HL-60 (cell line): ENCODE data around the gene NUP98.
"Not testable (repeated sequence)": the region's sequence is repeated elsewhere in the genome, so short reads cannot be mapped to it uniquely, and the experiment has no call there.

Experiments used
- DNase-seq, 2 experiments: peaks; one replicate each; pipeline ENCODE4 v3.0.0-alpha.2; 2010 to 2020; ENCODE audit warnings: low read depth in 1 of 2, low spot score in 1 of 2
- H3K27ac ChIP-seq: fragments of 250-450 bp; sonication (Bioruptor Pico); replicated peaks from 2 replicates; pipeline ENCODE4 v1.5.1; 2020; ENCODE audit warnings: mild to moderate bottlenecking, moderate library complexity
- H3K27me3 ChIP-seq: fragments of 250-450 bp; sonication (Bioruptor Pico); 2 replicates; pipeline ENCODE4 v1.5.1; 2021; ENCODE audit warnings: mild to moderate bottlenecking, moderate library complexity; ENCODE audit not compliant: insufficient read depth, poor library complexity, severe bottlenecking
- H3K4me3 ChIP-seq: replicated peaks from 2 replicates; pipeline ENCODE4 v1.5.1; 2011; ENCODE audit warnings: mild to moderate bottlenecking, control low read depth, low read length; ENCODE audit not compliant: insufficient read depth
- GABPA ChIP-seq: IDR thresholded peaks from 2 replicates; pipeline ENCODE4 v1.6.1; 2012; ENCODE audit warnings: low read depth
- POLR2AphosphoS5 ChIP-seq: IDR thresholded peaks from 2 replicates; pipeline ENCODE4 v1.6.1; 2012; ENCODE audit warnings: low read depth
- SPI1 ChIP-seq: IDR thresholded peaks from 2 replicates; pipeline ENCODE4 v1.6.1; 2012; ENCODE audit warnings: low read depth, mild to moderate bottlenecking, borderline replicate concordance
- TF ChIP-seq, protein P1 (sequence below): IDR thresholded peaks from 2 replicates; pipeline ENCODE4 v1.6.1; 2012; ENCODE audit warnings: low read depth; ENCODE audit not compliant: insufficient replicate concordance
- TF ChIP-seq, protein P2 (sequence below): IDR thresholded peaks from one replicate; pipeline ENCODE4 v1.5.1; 2011; ENCODE audit warnings: low read length, control low read depth, inconsistent platforms; ENCODE audit not compliant: insufficient read depth

NUP98 gene

DNA sequence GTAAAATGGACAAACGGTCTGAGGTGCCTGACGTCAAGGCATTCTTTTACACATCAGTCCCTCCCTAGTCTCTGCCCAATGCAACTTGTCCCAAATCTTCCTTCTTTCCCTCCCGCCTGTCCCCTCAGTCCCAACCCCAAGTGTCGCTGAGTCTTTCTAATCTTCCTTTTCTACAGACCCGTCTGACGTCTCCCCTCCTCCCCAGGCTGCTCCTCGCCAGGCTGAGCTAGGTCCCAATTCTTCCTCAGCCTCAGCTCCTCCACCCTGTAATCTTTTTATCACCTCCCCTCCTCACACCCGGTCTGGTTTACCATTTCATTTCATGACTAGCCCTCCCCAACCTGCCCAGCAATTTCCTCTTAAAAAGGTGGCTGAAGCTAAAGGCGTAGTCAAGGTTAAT, 148.0 kb downstream of the NUP98 start:
- not testable (repeated sequence) for H3K27ac ChIP-seq

DNA sequence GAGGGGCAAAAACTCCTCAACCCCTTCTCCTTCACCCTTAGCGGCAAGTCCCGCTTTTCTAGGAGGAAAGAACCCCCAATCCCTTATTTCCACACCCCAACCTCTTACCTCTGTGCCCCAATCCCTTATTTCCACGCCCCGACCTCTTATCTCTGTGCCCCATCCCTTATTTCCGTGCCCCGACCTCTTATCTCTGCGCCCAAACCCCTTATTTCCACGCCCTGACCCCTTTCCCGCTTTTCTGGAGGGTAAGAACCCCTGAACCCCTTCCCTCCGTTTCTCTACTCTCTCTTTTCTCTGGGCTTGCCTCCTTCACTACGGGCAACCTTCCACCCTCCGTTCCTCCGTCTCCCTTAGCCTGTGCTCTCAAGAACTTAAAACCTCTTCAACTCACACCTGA, 148.5 kb downstream of the NUP98 start:
- DNase-seq, H3K4me3 ChIP-seq, H3K27ac ChIP-seq, H3K27me3 ChIP-seq: not testable (repeated sequence)

More for the DNA sequence above, 148.0 kb downstream of the NUP98 start:
- not testable (repeated sequence) for H3K27me3 ChIP-seq, H3K4me3 ChIP-seq, DNase-seq

DNA sequence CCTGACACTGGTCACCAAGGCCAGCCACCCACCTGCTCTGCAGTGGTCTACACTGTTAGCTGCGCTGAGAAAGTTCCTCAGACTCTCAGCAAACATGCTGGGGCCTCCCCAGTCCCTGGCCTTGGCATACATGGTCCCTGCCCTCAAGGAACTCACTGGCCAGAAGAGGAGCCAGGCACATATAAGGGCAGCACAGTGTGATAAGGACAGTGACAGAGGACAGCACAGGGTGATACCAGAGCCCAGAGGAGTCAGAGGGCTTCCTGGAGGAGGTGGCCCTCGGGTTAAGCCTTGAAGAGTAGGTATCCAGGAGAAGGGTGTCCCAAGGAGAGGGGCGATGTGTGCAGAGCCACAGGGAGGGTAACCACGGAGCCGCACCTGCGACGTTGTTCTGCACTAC, 151.8 kb downstream of the NUP98 start:
- Histone ChIP-seq H3K27ac (no peak overlapping the region), H3K4me3 (no peak overlapping the region), H3K27me3 (peaks cover 10% of the 10 kb centered on the region)
- TF ChIP-seq, protein P1, sequence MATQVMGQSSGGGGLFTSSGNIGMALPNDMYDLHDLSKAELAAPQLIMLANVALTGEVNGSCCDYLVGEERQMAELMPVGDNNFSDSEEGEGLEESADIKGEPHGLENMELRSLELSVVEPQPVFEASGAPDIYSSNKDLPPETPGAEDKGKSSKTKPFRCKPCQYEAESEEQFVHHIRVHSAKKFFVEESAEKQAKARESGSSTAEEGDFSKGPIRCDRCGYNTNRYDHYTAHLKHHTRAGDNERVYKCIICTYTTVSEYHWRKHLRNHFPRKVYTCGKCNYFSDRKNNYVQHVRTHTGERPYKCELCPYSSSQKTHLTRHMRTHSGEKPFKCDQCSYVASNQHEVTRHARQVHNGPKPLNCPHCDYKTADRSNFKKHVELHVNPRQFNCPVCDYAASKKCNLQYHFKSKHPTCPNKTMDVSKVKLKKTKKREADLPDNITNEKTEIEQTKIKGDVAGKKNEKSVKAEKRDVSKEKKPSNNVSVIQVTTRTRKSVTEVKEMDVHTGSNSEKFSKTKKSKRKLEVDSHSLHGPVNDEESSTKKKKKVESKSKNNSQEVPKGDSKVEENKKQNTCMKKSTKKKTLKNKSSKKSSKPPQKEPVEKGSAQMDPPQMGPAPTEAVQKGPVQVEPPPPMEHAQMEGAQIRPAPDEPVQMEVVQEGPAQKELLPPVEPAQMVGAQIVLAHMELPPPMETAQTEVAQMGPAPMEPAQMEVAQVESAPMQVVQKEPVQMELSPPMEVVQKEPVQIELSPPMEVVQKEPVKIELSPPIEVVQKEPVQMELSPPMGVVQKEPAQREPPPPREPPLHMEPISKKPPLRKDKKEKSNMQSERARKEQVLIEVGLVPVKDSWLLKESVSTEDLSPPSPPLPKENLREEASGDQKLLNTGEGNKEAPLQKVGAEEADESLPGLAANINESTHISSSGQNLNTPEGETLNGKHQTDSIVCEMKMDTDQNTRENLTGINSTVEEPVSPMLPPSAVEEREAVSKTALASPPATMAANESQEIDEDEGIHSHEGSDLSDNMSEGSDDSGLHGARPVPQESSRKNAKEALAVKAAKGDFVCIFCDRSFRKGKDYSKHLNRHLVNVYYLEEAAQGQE: no peak
- TF ChIP-seq SPI1: no peak
- TF ChIP-seq, protein P2, sequence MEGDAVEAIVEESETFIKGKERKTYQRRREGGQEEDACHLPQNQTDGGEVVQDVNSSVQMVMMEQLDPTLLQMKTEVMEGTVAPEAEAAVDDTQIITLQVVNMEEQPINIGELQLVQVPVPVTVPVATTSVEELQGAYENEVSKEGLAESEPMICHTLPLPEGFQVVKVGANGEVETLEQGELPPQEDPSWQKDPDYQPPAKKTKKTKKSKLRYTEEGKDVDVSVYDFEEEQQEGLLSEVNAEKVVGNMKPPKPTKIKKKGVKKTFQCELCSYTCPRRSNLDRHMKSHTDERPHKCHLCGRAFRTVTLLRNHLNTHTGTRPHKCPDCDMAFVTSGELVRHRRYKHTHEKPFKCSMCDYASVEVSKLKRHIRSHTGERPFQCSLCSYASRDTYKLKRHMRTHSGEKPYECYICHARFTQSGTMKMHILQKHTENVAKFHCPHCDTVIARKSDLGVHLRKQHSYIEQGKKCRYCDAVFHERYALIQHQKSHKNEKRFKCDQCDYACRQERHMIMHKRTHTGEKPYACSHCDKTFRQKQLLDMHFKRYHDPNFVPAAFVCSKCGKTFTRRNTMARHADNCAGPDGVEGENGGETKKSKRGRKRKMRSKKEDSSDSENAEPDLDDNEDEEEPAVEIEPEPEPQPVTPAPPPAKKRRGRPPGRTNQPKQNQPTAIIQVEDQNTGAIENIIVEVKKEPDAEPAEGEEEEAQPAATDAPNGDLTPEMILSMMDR: no peak
- no peak for TF ChIP-seq POLR2AphosphoS5
- TF ChIP-seq GABPA: no peak
- no peak for DNase-seq

DNA sequence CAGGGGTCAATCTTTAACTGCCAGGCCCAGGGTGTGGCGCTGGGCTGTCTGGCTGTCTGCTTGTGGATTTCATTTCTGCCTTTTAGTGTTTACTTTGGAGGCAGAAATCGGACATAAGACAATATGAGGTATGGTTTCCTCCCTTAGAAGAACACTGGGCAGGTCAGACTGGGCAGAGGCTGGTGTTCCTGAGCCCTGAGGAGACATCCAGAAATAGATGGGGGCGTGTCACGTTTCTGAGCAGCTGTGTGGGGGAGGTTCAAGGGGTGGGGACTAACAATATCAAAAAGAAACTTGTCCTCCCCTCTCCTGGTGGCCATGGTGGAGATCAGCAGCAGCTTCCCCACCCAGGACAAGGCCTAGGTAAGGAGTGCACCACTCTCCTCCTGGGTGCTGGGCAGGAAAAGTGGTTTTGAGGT, 152.5 kb downstream of the NUP98 start, which contains the start of gene ART1:
Gene ART1 (plus strand): TSS at position 312 of the 419 bp plus-strand sequence. CDS start 14,086 bp downstream, outside the sequence.
- no peak for DNase-seq
- Histone ChIP-seq H3K4me3 (no peak within 1 kb of the TSS), H3K27ac (no peak within 1 kb of the TSS), H3K27me3 (peaks cover 10% of the 10 kb centered on the region)
- TF ChIP-seq, protein P1: no peak
- TF ChIP-seq POLR2AphosphoS5 (no peak), SPI1 (no peak), GABPA (no peak)
- TF ChIP-seq, protein P2: no peak

DNA sequence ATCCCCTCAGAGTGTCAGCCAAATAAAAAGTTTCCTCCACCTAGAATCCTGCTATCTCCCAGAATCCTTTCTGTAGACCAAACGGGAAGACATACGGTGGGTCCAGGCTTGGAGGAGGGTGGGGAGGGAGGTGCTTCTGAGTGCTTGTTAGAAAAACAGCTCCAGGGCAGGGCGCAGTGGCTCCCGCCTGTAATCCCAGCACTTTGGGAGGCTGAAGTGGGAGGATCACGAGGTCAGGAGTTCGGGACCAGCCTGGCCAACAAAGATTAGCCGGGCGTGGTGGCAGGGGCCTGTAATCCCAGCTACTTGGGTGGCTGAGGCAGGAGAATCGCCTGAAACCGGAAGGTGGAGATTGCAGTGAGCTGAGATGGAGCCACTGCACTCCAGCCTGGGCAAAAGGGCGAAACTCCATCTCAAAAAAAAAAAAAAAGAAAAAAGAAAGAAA, 154.2 kb downstream of the NUP98 start:
- H3K4me3 ChIP-seq, H3K27ac ChIP-seq, DNase-seq, H3K27me3 ChIP-seq: not testable (repeated sequence)
